Endothelial cell (in vitro differentiated cells): ENCODE data around the gene THAP6. TPM values are rescaled to one million over a fixed set of nuclear protein-coding genes. Genes with fewer than 3 reads are reported as not detected.

Source experiments
- DNase-seq: peaks from one replicate; pipeline ENCODE4 v3.0.0; 2021; ENCODE audit warnings: low spot score
- H3K27ac Mint-ChIP-seq: one replicate; pipeline ENCODE4 v1.8.0; 2021; ENCODE audit warnings: mixed read lengths, inconsistent platforms; ENCODE audit not compliant: unreplicated experiment
- H3K27me3 Mint-ChIP-seq: one replicate; pipeline ENCODE4 v1.8.0; 2021; ENCODE audit warnings: mild to moderate bottlenecking, moderate library complexity, mixed read lengths, inconsistent platforms; ENCODE audit not compliant: unreplicated experiment
- H3K36me3 Mint-ChIP-seq: one replicate; pipeline ENCODE4 v1.8.0; 2021; ENCODE audit warnings: mild to moderate bottlenecking, low read depth, mixed read lengths, inconsistent platforms; ENCODE audit not compliant: unreplicated experiment
- H3K4me1 Mint-ChIP-seq: one replicate; pipeline ENCODE4 v1.8.0; 2021; ENCODE audit warnings: mild to moderate bottlenecking, mixed read lengths, inconsistent platforms; ENCODE audit not compliant: unreplicated experiment
- H3K4me3 Mint-ChIP-seq: one replicate; pipeline ENCODE4 v1.8.0; 2021; ENCODE audit warnings: mild to moderate bottlenecking, mixed read lengths, inconsistent platforms; ENCODE audit not compliant: unreplicated experiment
- H3K9me3 Mint-ChIP-seq: one replicate; pipeline ENCODE4 v1.8.0; 2021; ENCODE audit warnings: mixed read lengths, inconsistent platforms; ENCODE audit not compliant: unreplicated experiment
- total RNA-seq: library from RNA; stranded (reverse); fragmentation: NEBNext Ultra II Directional; extraction: Animal tissue kit (Norgen Biotek cat#: 25700); gene quantifications from one replicate; pipeline ENCODE4 v1.2.1, GENCODE V29; 2021; ENCODE audit not compliant: unreplicated experiment
- TF ChIP-seq, protein P1 (sequence below): fragments of 200-600 bp; sonication (generic); IDR thresholded peaks from one replicate; pipeline ENCODE4 v1.5.0; 2021; ENCODE audit warnings: antibody characterized with exemption; ENCODE audit not compliant: unreplicated experiment

THAP6 gene
- total RNA-seq, 1 donor from 2014 or later, result 7.3 TPM

GRCh38 chr4:75555294-75556164 is 41.3 kb downstream of the THAP6 start, which contains the start of gene ODAPH:
TSS of gene ODAPH (plus strand) at chr4:75556066. CDS start at chr4:75556083, 17 bp downstream.
- H3K36me3 Mint-ChIP-seq, result no peaks in the 10 kb centered on the region
- no peak within 1 kb of the TSS for H3K27ac Mint-ChIP-seq
- peaks cover 2% of the 10 kb centered on the region for H3K27me3 Mint-ChIP-seq
- DNase-seq, result no peak
- H3K4me1 Mint-ChIP-seq, result no peaks in the 10 kb centered on the region
- H3K4me3 Mint-ChIP-seq, result no peak within 1 kb of the TSS
- TF ChIP-seq, protein P1, sequence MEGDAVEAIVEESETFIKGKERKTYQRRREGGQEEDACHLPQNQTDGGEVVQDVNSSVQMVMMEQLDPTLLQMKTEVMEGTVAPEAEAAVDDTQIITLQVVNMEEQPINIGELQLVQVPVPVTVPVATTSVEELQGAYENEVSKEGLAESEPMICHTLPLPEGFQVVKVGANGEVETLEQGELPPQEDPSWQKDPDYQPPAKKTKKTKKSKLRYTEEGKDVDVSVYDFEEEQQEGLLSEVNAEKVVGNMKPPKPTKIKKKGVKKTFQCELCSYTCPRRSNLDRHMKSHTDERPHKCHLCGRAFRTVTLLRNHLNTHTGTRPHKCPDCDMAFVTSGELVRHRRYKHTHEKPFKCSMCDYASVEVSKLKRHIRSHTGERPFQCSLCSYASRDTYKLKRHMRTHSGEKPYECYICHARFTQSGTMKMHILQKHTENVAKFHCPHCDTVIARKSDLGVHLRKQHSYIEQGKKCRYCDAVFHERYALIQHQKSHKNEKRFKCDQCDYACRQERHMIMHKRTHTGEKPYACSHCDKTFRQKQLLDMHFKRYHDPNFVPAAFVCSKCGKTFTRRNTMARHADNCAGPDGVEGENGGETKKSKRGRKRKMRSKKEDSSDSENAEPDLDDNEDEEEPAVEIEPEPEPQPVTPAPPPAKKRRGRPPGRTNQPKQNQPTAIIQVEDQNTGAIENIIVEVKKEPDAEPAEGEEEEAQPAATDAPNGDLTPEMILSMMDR, result no peak
- H3K9me3 Mint-ChIP-seq, result no peaks in the 10 kb centered on the region

GRCh38 chr4:75557696-75558095 is 43.4 kb downstream of the THAP6 start:
- DNase-seq, result no peak
- no peaks in the 10 kb centered on the region for H3K36me3 Mint-ChIP-seq
- H3K27me3 Mint-ChIP-seq, result peaks cover 2% of the 10 kb centered on the region
- TF ChIP-seq, protein P1, result no peak
- H3K9me3 Mint-ChIP-seq, result no peaks in the 10 kb centered on the region
- no peaks in the 10 kb centered on the region for H3K4me1 Mint-ChIP-seq
- H3K4me3 Mint-ChIP-seq, result no peak overlapping the region
- H3K27ac Mint-ChIP-seq, result no peak overlapping the region

GRCh38 chr4:75561789-75562188 is 47.5 kb downstream of the THAP6 start:
- H3K36me3 Mint-ChIP-seq, result no peaks in the 10 kb centered on the region
- H3K27me3 Mint-ChIP-seq, result peaks cover 2% of the 10 kb centered on the region
- no peak overlapping the region for H3K4me3 Mint-ChIP-seq
- no peaks in the 10 kb centered on the region for H3K4me1 Mint-ChIP-seq
- TF ChIP-seq, protein P1, result no peak
- H3K9me3 Mint-ChIP-seq, result no peaks in the 10 kb centered on the region
- no peak for DNase-seq
- H3K27ac Mint-ChIP-seq, result no peak overlapping the region

GRCh38 chr4:75564023-75564422 is 49.8 kb downstream of the THAP6 start:
- H3K27ac Mint-ChIP-seq, result no peak overlapping the region
- H3K4me1 Mint-ChIP-seq, result no peaks in the 10 kb centered on the region
- DNase-seq, result no peak
- H3K4me3 Mint-ChIP-seq, result no peak overlapping the region
- TF ChIP-seq, protein P1, result no peak
- H3K36me3 Mint-ChIP-seq, result peaks cover 6% of the 10 kb centered on the region
- peaks cover 2% of the 10 kb centered on the region for H3K27me3 Mint-ChIP-seq
- H3K9me3 Mint-ChIP-seq, result no peaks in the 10 kb centered on the region

- Mint-ChIP-seq H3K9me3 (no peaks in the 10 kb centered on the region), H3K27me3 (no peaks in the 10 kb centered on the region), H3K4me1 (no peaks in the 10 kb centered on the region), H3K27ac (no peak overlapping the region), H3K36me3 (peaks cover 6% of the 10 kb centered on the region), H3K4me3 (no peak overlapping the region)
- no peak for DNase-seq
- TF ChIP-seq, protein P1, result no peak
Measured at GRCh38 chr4:75565481-75565880, 51.2 kb downstream of the THAP6 start.
